H9 (cell line): ENCODE measurements around the gene SCAF11. TPM values are rescaled to one million over a fixed set of nuclear protein-coding genes. Genes with fewer than 3 reads are reported as not detected.
A peak's percentile ranks its signal among the peaks of the same experiment; 100 is the strongest.

Experiments
- DNase-seq: peaks from one replicate; pipeline ENCODE4 v3.0.0-alpha.2; 2017
- H2AFZ ChIP-seq: one replicate; pipeline ENCODE4 v1.6.1; 2013; ENCODE audit warnings: mild to moderate bottlenecking, low read length, control low read depth, moderate library complexity
- H2AK5ac ChIP-seq: 2 replicates; pipeline ENCODE4 v1.6.1; 2013; ENCODE audit warnings: low read length, control low read depth, mixed read lengths; ENCODE audit not compliant: insufficient read length
- H2BK120ac ChIP-seq: one replicate; pipeline ENCODE4 v1.6.1; 2013; ENCODE audit warnings: low read depth, mild to moderate bottlenecking, low read length, control low read depth, inconsistent platforms; ENCODE audit not compliant: poor library complexity, severe bottlenecking
- H2BK12ac ChIP-seq: 2 replicates; pipeline ENCODE4 v1.6.1; 2013; ENCODE audit warnings: low read length, control low read depth, mixed read lengths, low read depth; ENCODE audit not compliant: insufficient read length
- H2BK15ac ChIP-seq: 2 replicates; pipeline ENCODE4 v1.6.1; 2013; ENCODE audit warnings: low read depth, low read length, control low read depth
- H2BK20ac ChIP-seq: one replicate; pipeline ENCODE4 v1.6.1; 2013; ENCODE audit warnings: low read depth, mild to moderate bottlenecking, low read length, control low read depth, inconsistent platforms; ENCODE audit not compliant: poor library complexity, severe bottlenecking
- H2BK5ac ChIP-seq: 2 replicates; pipeline ENCODE4 v1.6.1; 2013; ENCODE audit warnings: low read length, control low read depth, mixed read lengths; ENCODE audit not compliant: insufficient read length
- H3K14ac ChIP-seq: 2 replicates; pipeline ENCODE4 v1.6.1; 2013; ENCODE audit warnings: low read length, control low read depth; ENCODE audit not compliant: insufficient read depth
- H3K18ac ChIP-seq: 2 replicates; pipeline ENCODE4 v1.6.1; 2013; ENCODE audit warnings: low read depth, mild to moderate bottlenecking, mixed read lengths, low read length, control low read depth; ENCODE audit not compliant: insufficient read length
- H3K23ac ChIP-seq: 2 replicates; pipeline ENCODE4 v1.6.1; 2013; ENCODE audit warnings: low read length, control low read depth, mixed read lengths, low read depth; ENCODE audit not compliant: insufficient read length
- H3K23me2 ChIP-seq: 2 replicates; pipeline ENCODE4 v1.6.1; 2013; ENCODE audit warnings: low read depth, mild to moderate bottlenecking, mixed read lengths, low read length, control low read depth; ENCODE audit not compliant: insufficient read length, poor library complexity, severe bottlenecking
- H3K27ac ChIP-seq: 2 replicates; pipeline ENCODE4 v1.5.1; 2013; ENCODE audit warnings: low read length, control low read depth, mixed read lengths, low read depth; ENCODE audit not compliant: insufficient read length
- H3K27me3 ChIP-seq: 2 replicates; pipeline ENCODE4 v1.6.1; 2013; ENCODE audit warnings: low read length, control low read depth, inconsistent platforms; ENCODE audit not compliant: insufficient read depth
- H3K4ac ChIP-seq: 2 replicates; pipeline ENCODE4 v1.6.1; 2013; ENCODE audit warnings: low read depth, mild to moderate bottlenecking, control low read depth, inconsistent platforms, low read length, moderate library complexity
- H3K4me1 ChIP-seq: 2 replicates; pipeline ENCODE4 v1.6.1; 2013; ENCODE audit warnings: low read length, control low read depth, inconsistent platforms; ENCODE audit not compliant: insufficient read depth
- H3K4me2 ChIP-seq: 2 replicates; pipeline ENCODE4 v1.6.1; 2013; ENCODE audit warnings: low read length, control low read depth, mixed read lengths; ENCODE audit not compliant: insufficient read length, insufficient read depth
- H3K56ac ChIP-seq: 2 replicates; pipeline ENCODE4 v1.6.1; 2013; ENCODE audit warnings: low read depth, mild to moderate bottlenecking, mixed read lengths, low read length, control low read depth; ENCODE audit not compliant: insufficient read length
- H3K79me1 ChIP-seq: 2 replicates; pipeline ENCODE4 v1.6.1; 2013; ENCODE audit warnings: low read depth, mild to moderate bottlenecking, moderate library complexity, low read length, control low read depth, inconsistent platforms; ENCODE audit not compliant: insufficient read depth, poor library complexity, severe bottlenecking
- H3K79me2 ChIP-seq: 2 replicates; pipeline ENCODE4 v1.6.1; 2013; ENCODE audit warnings: low read length, control low read depth, inconsistent platforms; ENCODE audit not compliant: insufficient read depth
- H3K9ac ChIP-seq: 2 replicates; pipeline ENCODE4 v1.6.1; 2013; ENCODE audit warnings: low read length, control low read depth, mixed read lengths; ENCODE audit not compliant: insufficient read length; ENCODE audit errors: extremely low read depth
- H3K9me3 ChIP-seq: one replicate; pipeline ENCODE4 v1.6.1; 2013; ENCODE audit warnings: low read depth, low read length, inconsistent platforms; ENCODE audit not compliant: control insufficient read depth
- H3T11ph ChIP-seq: one replicate; pipeline ENCODE4 v1.6.1; 2013; ENCODE audit warnings: mild to moderate bottlenecking, low read length, control low read depth, inconsistent platforms
- H4K20me1 ChIP-seq: one replicate; pipeline ENCODE4 v1.6.1; 2013; ENCODE audit not compliant: control insufficient read depth, insufficient read length, insufficient read depth
- H4K5ac ChIP-seq: 2 replicates; pipeline ENCODE4 v1.6.1; 2013; ENCODE audit warnings: low read depth, mild to moderate bottlenecking, mixed read lengths, low read length, control low read depth; ENCODE audit not compliant: insufficient read length
- H4K8ac ChIP-seq: replicated peaks from 2 replicates; pipeline ENCODE4 v1.6.1; 2013; ENCODE audit warnings: low read length, control low read depth, mixed read lengths, low read depth; ENCODE audit not compliant: insufficient read length
- H4K91ac ChIP-seq: 2 replicates; pipeline ENCODE4 v1.6.1; 2013; ENCODE audit warnings: low read depth, mild to moderate bottlenecking, moderate library complexity, mixed read lengths, low read length, control low read depth; ENCODE audit not compliant: insufficient read length
- H3K27ac Mint-ChIP-seq, 3 experiments: 2 replicates in 2 of 3; 3 replicates in 1 of 3; pipeline ENCODE4 v1.8.0; 2020 to 2021; ENCODE audit warnings: mixed read lengths in 3 of 3, mild to moderate bottlenecking in 1 of 3, moderate library complexity in 1 of 3
- H3K27me3 Mint-ChIP-seq: 2 replicates; pipeline ENCODE4 v1.8.0; 2021; ENCODE audit warnings: low read depth, mild to moderate bottlenecking, moderate library complexity, mixed read lengths
- H3K36me3 Mint-ChIP-seq, 3 experiments: 2 replicates in 2 of 3; 3 replicates in 1 of 3; pipeline ENCODE4 v1.8.0; 2020 to 2021; ENCODE audit warnings: low read depth in 3 of 3, mixed read lengths in 3 of 3; ENCODE audit not compliant: insufficient read depth in 1 of 3
- H3K4me1 Mint-ChIP-seq, 2 experiments: 2 replicates each; pipeline ENCODE4 v1.8.0; 2020; ENCODE audit warnings: mixed read lengths in 2 of 2
- H3K4me3 Mint-ChIP-seq, 2 experiments: 2 replicates in 1 of 2; 3 replicates in 1 of 2; pipeline ENCODE4 v1.8.0; 2020 to 2021; ENCODE audit warnings: mild to moderate bottlenecking in 2 of 2, mixed read lengths in 2 of 2, moderate library complexity in 1 of 2
- H3K9me3 Mint-ChIP-seq, 2 experiments: 2 replicates in 1 of 2; 3 replicates in 1 of 2; pipeline ENCODE4 v1.8.0; 2020; ENCODE audit warnings: mild to moderate bottlenecking in 2 of 2, mixed read lengths in 2 of 2, moderate library complexity in 1 of 2
- WGBS: extraction: QIAGEN DNeasy Blood & Tissue Kit; methylation state at CpG from one replicate; pipeline ENCODE4 v1.1.7; 2013; ENCODE audit warnings: missing lambda C conversion rate, low lambda C conversion rate, mixed read lengths; ENCODE audit not compliant: insufficient read length; ENCODE audit errors: extremely low coverage; 5-methylcytosine and 5-hydroxymethylcytosine counted together
- total RNA-seq: library from RNA; stranded (reverse); gene quantifications from 2 replicates; pipeline ENCODE4 v1.2.1, GENCODE V29; 2021
- TF ChIP-seq, protein P1 (sequence below): fragments of 200-600 bp; sonication (generic); conservative IDR thresholded peaks from 3 replicates; pipeline ENCODE4 v1.8.0; 2021; ENCODE audit warnings: antibody characterized with exemption, mild to moderate bottlenecking

The SCAF11 gene
- total RNA-seq, 1 experiment from 2014 or later = 90.8 TPM

DNA sequence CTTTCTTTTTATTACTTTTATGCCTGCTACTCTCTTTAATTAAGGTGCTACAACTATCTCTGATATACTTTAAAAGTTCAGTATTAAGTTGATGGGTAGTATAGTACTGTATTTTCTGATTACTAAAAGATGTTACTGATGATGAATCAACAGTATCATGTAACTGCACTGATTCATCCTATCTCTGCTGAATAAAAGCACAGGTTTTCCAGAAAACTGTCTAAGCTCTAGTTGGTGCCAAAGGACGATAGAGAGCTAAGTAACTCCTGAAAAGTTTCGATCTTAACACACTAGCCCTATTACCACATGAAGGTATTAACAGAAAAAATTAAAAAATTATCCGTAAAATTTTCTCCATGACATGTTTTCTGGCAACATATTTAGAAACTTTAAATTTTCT lies 2.1 kb downstream of the SCAF11 start:
- H3K4ac ChIP-seq = no peak overlapping the region
- Mint-ChIP-seq H3K9me3 (peaks cover 10 to 11% of the 10 kb centered on the region in 2 experiments; a peak in 4 of 5 replicates), H3K27me3 (peaks cover 2% of the 10 kb centered on the region; the same call in 1 of the 2 replicates), H3K4me3 (peak overlapping the region; percentile 93 to 95; a peak in 4 of 5 replicates), H3K36me3 (peaks cover 19 to 30% (median 21%) of the 10 kb centered on the region in 3 experiments), H3K4me1 (peaks cover 33 to 39% of the 10 kb centered on the region in 2 experiments), H3K27ac (no peak overlapping the region)
- no peak overlapping the region for H3K9ac ChIP-seq
- H2BK20ac ChIP-seq = no peak overlapping the region
- no peak overlapping the region for H4K91ac ChIP-seq
- H3K4me2 ChIP-seq = no peak overlapping the region
- H2BK120ac ChIP-seq = no peak overlapping the region
- no peak overlapping the region for H2BK15ac ChIP-seq
- H3K56ac ChIP-seq = no peak overlapping the region
- H2BK12ac ChIP-seq = no peak overlapping the region
- H2AK5ac ChIP-seq = no peak overlapping the region
- WGBS = no CpG with 5 or more reads among the region's 3 CpGs
- H3K27me3 ChIP-seq = no peaks in the 10 kb centered on the region
- no peak overlapping the region for H3T11ph ChIP-seq
- H2BK5ac ChIP-seq = no peak overlapping the region
- peaks cover 11% of the 10 kb centered on the region for H3K23me2 ChIP-seq
- H3K79me1 ChIP-seq = peaks cover 4% of the 10 kb centered on the region
- no peaks in the 10 kb centered on the region for H3K9me3 ChIP-seq
- no peak overlapping the region for H3K23ac ChIP-seq
- no peak overlapping the region for H3K14ac ChIP-seq
- no peak overlapping the region for H3K27ac ChIP-seq
- peaks cover 11% of the 10 kb centered on the region; the same call in 1 of the 2 replicates for H3K79me2 ChIP-seq
- H2AFZ ChIP-seq = no peak overlapping the region
- no peak overlapping the region for H3K18ac ChIP-seq
- no peak overlapping the region for H4K5ac ChIP-seq
- TF ChIP-seq, protein P1, sequence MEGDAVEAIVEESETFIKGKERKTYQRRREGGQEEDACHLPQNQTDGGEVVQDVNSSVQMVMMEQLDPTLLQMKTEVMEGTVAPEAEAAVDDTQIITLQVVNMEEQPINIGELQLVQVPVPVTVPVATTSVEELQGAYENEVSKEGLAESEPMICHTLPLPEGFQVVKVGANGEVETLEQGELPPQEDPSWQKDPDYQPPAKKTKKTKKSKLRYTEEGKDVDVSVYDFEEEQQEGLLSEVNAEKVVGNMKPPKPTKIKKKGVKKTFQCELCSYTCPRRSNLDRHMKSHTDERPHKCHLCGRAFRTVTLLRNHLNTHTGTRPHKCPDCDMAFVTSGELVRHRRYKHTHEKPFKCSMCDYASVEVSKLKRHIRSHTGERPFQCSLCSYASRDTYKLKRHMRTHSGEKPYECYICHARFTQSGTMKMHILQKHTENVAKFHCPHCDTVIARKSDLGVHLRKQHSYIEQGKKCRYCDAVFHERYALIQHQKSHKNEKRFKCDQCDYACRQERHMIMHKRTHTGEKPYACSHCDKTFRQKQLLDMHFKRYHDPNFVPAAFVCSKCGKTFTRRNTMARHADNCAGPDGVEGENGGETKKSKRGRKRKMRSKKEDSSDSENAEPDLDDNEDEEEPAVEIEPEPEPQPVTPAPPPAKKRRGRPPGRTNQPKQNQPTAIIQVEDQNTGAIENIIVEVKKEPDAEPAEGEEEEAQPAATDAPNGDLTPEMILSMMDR = no peak
- no peaks in the 10 kb centered on the region; the same call in 1 of the 2 replicates for H3K4me1 ChIP-seq
- DNase-seq = no peak
- no peak overlapping the region for H4K8ac ChIP-seq
- no peaks in the 10 kb centered on the region for H4K20me1 ChIP-seq
